RKO (cell line): Measurements from ENCODE around the gene SMIM14.
"Not testable (repeated sequence)": the region's sequence is repeated elsewhere in the genome, so short reads cannot be mapped to it uniquely, and the experiment has no call there.

Experiments used
- DNase-seq: peaks from one replicate; pipeline ENCODE4 v3.0.0-alpha.2; 2016; ENCODE audit warnings: low spot score

SMIM14 gene

GRCh38 chr4:39596971-39597370 is 41.7 kb downstream of the SMIM14 start:
- no peak for DNase-seq

- peak; percentile 88 for DNase-seq
Measured at GRCh38 chr4:39591290-39591689, 47.4 kb downstream of the SMIM14 start.

GRCh38 chr4:39587881-39588280 is 50.8 kb downstream of the SMIM14 start:
- no peak for DNase-seq

- DNase-seq = no peak
Measured at GRCh38 chr4:39574946-39575345, 63.7 kb downstream of the SMIM14 start.

- no peak for DNase-seq
Measured at GRCh38 chr4:39571504-39571903, 67.2 kb downstream of the SMIM14 start.

GRCh38 chr4:39571054-39571453 is 67.6 kb downstream of the SMIM14 start:
- no peak for DNase-seq

GRCh38 chr4:39569209-39569608 is 69.5 kb downstream of the SMIM14 start:
- DNase-seq = no peak

- DNase-seq = no peak
Measured at GRCh38 chr4:39568805-39569204, 69.9 kb downstream of the SMIM14 start.

- DNase-seq = peak; percentile 89
Measured at GRCh38 chr4:39565878-39566600, 72.6 kb downstream of the SMIM14 start.

GRCh38 chr4:39563346-39563847 is 75.3 kb downstream of the SMIM14 start:
- DNase-seq = no peak

- DNase-seq = no peak
Measured at GRCh38 chr4:39562792-39563191, 75.9 kb downstream of the SMIM14 start.

GRCh38 chr4:39559626-39560025 is 79.0 kb downstream of the SMIM14 start:
- DNase-seq = no peak

GRCh38 chr4:39555472-39555871 is 83.2 kb downstream of the SMIM14 start:
- DNase-seq = no peak

- DNase-seq = no peak
Measured at GRCh38 chr4:39548425-39549067, 90.1 kb downstream of the SMIM14 start.

- no peak for DNase-seq
Measured at GRCh38 chr4:39544580-39545315, 93.9 kb downstream of the SMIM14 start.

- DNase-seq = not testable (repeated sequence)
Measured at GRCh38 chr4:39544080-39544479, 94.6 kb downstream of the SMIM14 start.

- no peak for DNase-seq
Measured at GRCh38 chr4:39543034-39543433, 95.6 kb downstream of the SMIM14 start.

GRCh38 chr4:39542611-39543012 is 96.1 kb downstream of the SMIM14 start:
- no peak for DNase-seq

GRCh38 chr4:39541987-39542610 is 96.6 kb downstream of the SMIM14 start:
- no peak for DNase-seq

GRCh38 chr4:39539089-39539611 is 99.5 kb downstream of the SMIM14 start:
- DNase-seq = no peak

- no peak for DNase-seq
Measured at GRCh38 chr4:39533541-39533940, 105.1 kb downstream of the SMIM14 start.

- DNase-seq = not testable (repeated sequence)
Measured at GRCh38 chr4:39532237-39532636, 106.4 kb downstream of the SMIM14 start.
